ENCODE results near the gene CCT3.

The CCT3 gene

DNA sequence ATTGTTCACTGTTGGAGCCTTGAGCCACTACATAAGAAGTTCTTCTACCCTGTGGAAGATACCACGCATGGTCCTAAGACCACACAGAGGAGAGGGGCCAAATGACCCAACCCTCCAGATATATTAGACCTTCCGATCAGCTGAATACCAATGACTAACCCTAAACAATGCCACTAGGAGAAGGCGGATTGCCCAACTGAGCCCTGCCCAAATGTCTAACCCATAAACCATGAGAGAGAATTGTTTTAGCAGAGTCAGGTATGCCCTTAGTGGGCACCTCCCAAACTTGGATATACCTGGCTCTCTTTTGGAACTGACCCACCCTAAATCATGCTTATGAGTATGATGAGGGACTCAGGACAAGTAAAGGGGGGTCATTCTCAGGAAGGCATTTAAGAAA is 67.8 kb downstream of the CCT3 start:
- no peak for DNase-seq

GRCh38 chr1:156268336-156268735 is 69.8 kb downstream of the CCT3 start:
- no peak for DNase-seq

GRCh38 chr1:156266051-156266450 is 72.0 kb downstream of the CCT3 start:
- DNase-seq, result no peak

- no peak for DNase-seq
Observed at GRCh38 chr1:156263288-156263655, 74.8 kb downstream of the CCT3 start.

GRCh38 chr1:156262461-156263287 is 75.4 kb downstream of the CCT3 start:
- no peak for DNase-seq

- DNase-seq, result no peak
Observed at GRCh38 chr1:156260896-156261295, 77.2 kb downstream of the CCT3 start.

DNA sequence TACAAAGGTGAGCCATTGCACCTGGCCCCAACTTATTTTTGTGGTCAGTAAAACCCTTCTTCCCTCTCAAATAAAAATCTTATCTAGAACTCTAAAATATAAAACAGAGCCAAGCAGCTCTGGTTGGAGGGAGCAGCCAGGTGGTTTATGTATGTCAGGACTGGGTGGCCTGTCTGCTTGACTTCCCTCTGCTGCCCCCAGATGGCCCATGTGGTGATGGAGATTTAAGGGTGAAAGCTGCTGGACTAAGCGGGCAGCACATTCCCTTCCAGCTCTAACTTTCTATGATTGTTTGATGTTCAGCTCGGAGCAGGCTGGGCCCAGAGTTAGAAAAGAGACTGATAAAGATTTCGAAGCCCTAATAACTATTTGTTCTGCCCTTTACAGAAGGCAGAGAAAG is 78.3 kb downstream of the CCT3 start:
- DNase-seq, result no peak

All from GOT3 (cell line).